GM12892 (cell line): ENCODE results near the gene NPHP1.

Experiments used
- POLR2A ChIP-seq: IDR thresholded peaks from 2 replicates; pipeline ENCODE4 v1.6.1; 2011; ENCODE audit warnings: low read depth, low read length, control low read depth
- TAF1 ChIP-seq: IDR thresholded peaks from 2 replicates; pipeline ENCODE4 v1.6.1; 2011; ENCODE audit warnings: low read depth, mild to moderate bottlenecking, control low read depth, low read length, borderline replicate concordance

DNA sequence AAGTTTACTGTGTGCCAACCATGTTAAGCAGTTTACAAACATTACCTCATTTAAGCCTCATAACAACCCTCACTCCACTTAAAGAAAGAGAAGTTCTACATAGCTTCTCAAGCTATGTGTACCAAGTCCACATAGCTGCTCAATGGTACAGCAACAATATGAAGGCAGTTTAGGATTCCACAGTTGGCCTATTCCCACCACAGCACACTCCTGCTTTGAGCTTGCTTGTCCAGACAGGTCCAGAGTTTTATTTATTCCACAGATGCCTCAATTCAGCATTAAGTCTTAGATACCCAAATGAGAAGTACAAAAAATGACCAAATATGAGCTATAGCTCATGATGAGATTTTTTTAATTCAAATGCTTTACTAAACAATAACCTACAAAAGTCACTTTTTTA, 24.8 kb downstream of the NPHP1 start:
- TF ChIP-seq POLR2A (no peak), TAF1 (no peak)
